Astrocyte (in vitro differentiated cells and primary cell): ENCODE data around the gene CFAP97D2.

Experiments
- EZH2 ChIP-seq: IDR thresholded peaks from 2 replicates; pipeline ENCODE4 v1.6.1; 2012; ENCODE audit warnings: mild to moderate bottlenecking, low read length, inconsistent platforms; ENCODE audit not compliant: insufficient read depth
- TF ChIP-seq, protein P1 (sequence below): IDR thresholded peaks from 2 replicates; pipeline ENCODE4 v1.5.1; 2011; ENCODE audit warnings: low read depth, mild to moderate bottlenecking, inconsistent platforms, low read length, moderate library complexity; ENCODE audit not compliant: insufficient read depth

DNA sequence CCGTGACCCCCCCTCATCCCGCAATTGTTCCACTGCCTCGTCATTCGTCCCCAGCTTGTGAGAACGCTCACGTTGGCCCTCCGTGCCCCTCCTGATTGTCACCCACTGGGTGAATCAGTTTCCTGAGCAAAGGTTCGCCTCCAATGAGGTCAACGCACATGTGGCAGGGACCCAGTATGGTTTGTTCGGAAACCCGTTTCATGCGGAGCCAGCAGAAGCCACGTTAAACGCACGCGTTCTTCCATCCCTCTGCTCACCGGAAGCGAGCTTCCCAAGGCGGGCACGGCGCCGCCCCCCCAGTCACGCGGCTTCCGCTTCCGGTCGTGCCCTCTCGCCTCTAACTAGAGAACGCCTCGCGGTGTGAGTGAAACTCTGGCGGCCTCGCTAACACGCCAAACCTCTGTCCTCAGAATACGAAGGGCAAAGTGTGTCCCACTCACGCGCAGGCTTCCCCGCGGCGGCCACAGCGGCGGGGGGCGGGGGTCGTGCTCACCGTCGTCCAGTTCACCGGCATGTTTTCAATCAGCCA is 18.0 kb upstream of the CFAP97D2 start:
- no peak for TF ChIP-seq EZH2
- TF ChIP-seq, protein P1, sequence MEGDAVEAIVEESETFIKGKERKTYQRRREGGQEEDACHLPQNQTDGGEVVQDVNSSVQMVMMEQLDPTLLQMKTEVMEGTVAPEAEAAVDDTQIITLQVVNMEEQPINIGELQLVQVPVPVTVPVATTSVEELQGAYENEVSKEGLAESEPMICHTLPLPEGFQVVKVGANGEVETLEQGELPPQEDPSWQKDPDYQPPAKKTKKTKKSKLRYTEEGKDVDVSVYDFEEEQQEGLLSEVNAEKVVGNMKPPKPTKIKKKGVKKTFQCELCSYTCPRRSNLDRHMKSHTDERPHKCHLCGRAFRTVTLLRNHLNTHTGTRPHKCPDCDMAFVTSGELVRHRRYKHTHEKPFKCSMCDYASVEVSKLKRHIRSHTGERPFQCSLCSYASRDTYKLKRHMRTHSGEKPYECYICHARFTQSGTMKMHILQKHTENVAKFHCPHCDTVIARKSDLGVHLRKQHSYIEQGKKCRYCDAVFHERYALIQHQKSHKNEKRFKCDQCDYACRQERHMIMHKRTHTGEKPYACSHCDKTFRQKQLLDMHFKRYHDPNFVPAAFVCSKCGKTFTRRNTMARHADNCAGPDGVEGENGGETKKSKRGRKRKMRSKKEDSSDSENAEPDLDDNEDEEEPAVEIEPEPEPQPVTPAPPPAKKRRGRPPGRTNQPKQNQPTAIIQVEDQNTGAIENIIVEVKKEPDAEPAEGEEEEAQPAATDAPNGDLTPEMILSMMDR, result no peak
